Stimulated activated CD4-positive, alpha-beta T cell treated with anti-CD3 and anti-CD28 coated beads, Interleukin-4, amount 100 ng/mL, for 4 hours (primary cell): ENCODE measurements around the gene COG3.
"Not testable (repeated sequence)": the region's sequence is repeated elsewhere in the genome, so short reads cannot be mapped to it uniquely, and the experiment has no call there.

ENCODE experiments used
- DNase-seq, 2 experiments: peaks; one replicate each; pipeline ENCODE4 v3.0.0-alpha.2; 2020

COG3 gene

DNA sequence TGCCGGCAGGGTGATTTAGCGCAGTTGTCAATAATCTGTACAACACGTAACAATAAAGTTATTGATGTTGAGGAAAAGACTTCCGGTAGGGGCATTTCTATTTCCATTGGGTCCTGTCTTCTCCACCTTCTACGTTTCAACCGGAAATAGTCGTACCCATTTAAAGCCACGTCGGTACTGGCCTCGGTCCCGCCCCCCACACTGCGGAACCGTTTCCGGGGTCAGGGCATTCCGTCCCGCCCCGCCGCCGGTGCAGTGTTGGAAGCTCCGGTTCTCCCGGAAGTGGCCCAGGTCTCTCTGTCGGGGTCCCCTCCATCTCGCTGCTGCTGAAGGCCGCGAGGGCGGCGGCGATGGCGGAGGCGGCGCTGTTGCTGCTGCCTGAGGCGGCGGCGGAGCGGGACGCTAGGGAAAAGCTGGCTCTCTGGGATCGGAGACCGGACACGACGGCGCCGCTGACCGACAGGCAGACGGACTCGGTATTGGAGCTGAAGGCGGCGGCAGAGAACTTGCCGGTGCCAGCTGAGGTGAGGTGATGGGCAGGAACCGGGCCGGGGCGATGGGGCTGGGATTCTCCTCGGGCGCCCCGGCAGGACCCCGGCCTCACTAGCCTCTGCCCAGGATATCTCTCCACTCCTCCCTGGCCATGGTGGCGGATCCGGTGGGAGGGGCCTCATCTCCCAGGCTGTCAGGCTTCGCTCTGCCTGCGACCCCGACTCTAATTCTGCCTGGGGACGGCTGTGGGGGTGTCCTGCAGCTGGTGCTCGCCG lies at the start of gene COG3:
Gene COG3 (plus strand): TSS at position 253 of the 767 bp plus-strand sequence. CDS start 98 bp downstream, at position 351.
- DNase-seq = peak; percentile 92 to 94

GRCh38 chr13:45415112-45415511 lies 49.6 kb upstream of the COG3 start:
- no peak for DNase-seq

GRCh38 chr13:45416516-45417128 lies 48.1 kb upstream of the COG3 start:
- DNase-seq = no peak

GRCh38 chr13:45417790-45418534 lies 46.8 kb upstream of the COG3 start, which contains the start of gene SLC25A30:
Gene SLC25A30, minus strand, starts transcription at chr13:45418373. Its CDS starts 6,948 bp downstream, at chr13:45411425.
- DNase-seq = peak; percentile 90 to 91

GRCh38 chr13:45419389-45419788 lies 45.4 kb upstream of the COG3 start:
- not testable (repeated sequence) for DNase-seq

- DNase-seq = no peak
Observed at GRCh38 chr13:45419945-45420344, 44.8 kb upstream of the COG3 start.

DNA sequence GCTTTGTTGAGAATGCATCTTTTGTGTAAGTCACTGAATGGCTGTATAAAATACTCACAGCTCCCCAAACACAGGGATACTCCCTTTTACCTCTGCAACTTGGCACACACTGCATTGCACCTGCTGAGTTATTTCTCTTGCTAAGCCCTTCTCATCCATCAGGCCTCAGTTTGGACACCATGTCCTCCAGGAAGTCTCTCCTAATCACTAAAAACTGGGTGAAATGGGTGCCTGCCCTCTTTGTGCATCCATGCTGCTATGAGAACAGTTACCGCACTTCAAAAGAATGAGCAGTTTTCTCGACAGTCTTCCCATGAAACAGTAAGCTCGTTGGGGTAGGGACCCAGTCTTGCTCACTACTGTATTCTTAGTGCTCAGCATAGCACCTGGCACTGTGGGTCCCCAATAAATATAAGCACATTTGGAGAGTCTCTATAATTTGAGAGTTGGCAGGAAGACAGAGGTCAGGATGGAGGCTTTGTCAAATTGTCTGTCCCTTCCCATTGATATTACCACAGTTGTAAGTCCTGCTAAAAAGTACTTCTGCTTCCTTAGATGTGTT lies 41.9 kb upstream of the COG3 start:
- no peak for DNase-seq

DNA sequence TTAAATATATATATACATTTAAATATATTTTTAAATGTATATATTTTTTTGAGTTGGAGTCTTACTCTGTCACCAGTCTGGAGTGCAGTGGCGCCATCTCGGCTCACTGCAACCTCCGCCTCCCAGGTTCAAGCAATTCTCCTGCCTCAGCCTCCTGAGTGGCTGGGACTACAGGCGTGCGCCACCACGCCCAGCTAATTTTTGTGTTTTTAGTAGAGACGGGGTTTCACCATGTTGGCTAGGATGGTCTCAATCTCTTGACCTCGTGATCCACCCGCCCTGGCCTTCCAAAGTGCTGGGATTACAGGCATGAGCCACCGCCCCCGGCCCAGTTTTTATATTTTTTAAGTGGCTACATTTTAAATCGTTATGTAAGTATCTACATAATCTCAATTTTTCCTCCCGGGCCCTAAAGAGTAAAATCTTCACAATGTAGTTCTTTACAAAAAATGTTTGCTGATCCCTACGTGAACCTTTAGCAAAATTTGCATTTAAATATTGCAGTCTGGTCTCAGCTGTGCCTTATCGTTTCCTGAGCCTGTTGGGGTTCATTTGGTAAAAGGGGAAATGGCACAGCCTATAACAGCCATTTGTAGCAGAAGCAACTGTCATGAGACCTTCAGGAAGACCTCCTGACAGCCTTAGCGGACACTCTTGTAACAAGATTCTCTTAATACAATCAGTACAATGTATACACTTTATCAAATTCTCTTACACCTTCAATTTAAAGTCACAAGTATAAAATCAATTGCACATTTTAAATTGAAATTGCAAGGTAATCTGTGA lies 38.5 kb upstream of the COG3 start:
- DNase-seq = not testable (repeated sequence)

GRCh38 chr13:45432737-45433380 lies 31.9 kb upstream of the COG3 start:
- DNase-seq = no peak

GRCh38 chr13:45433381-45433790 lies 31.4 kb upstream of the COG3 start:
- DNase-seq = no peak

DNA sequence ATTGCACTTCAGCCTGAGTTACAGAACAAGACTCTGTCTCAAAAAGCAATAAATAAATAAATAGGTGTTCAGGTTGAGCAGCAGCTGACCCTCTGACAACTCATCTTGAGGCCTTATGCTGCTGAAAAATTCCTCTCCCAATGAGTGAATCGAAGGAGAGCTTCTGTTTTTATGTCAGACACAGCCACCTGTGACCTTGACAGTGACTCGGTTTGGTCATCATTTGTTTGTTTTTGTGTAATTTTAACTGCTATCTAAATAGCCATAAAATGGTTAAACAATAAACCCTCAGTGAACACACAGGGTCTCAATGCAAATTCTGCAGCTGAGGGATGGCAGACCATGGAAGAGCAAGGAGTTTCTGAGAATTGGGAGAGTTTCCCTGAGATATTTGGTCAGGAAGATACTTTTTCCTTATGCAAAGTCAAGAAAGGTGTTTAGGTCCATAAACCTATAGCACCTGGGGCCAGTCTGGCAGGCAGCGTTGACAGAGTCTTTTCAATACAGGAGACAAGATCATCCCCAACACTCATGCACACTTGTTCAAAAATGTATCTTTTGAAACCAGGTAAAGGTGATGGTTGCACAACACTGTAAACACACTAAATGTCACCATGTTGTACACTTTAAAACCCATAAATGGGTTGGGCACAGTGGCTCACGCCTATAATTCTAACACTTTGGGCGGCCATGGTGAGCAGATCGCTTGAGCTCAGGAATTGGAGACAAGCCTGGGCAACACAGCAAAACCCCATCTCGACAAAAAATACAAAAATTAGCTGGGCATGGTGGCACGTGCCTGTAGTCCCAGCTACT lies 30.0 kb upstream of the COG3 start:
- no peak for DNase-seq

DNA sequence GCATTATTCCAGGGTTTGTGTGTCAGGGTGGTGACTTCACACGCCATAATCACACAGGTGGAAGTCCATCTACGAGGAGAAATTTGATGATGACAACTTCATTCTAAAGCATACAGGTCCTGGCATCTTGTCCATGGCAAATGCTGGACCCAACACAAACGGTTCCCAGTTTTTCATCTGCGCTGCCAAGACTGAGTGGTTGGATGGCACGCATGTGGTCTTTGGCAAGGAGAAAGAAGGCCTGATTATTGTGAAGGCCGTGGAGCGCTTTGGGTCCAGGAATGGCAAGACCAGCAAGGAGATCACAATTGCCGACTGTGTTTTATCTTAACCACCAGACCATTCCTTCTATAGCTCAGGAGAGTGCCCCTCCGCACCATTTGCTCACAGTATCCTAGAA lies 28.4 kb upstream of the COG3 start:
- DNase-seq = no peak

- DNase-seq = no peak
Observed at GRCh38 chr13:45436953-45437352, 27.8 kb upstream of the COG3 start.

DNA sequence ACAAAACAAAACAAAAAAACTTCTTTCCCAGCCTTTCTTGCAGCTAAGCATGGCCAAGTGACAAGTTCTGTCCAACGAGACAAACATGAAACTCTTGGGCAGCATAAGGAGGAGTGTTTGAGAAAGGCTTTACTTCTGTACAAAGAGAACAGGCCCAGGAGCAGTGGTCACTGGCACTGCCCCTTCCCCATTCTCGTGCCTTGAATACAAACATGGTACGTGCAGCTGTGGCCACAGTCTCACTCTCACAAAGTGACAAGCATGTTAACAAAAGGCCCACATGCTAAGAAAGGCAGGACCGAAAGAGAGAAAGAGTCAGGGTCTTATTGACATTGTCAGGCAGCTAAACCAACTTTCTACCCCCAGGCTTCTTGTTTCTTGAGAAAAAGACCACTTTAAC lies 26.8 kb upstream of the COG3 start:
- no peak for DNase-seq

DNA sequence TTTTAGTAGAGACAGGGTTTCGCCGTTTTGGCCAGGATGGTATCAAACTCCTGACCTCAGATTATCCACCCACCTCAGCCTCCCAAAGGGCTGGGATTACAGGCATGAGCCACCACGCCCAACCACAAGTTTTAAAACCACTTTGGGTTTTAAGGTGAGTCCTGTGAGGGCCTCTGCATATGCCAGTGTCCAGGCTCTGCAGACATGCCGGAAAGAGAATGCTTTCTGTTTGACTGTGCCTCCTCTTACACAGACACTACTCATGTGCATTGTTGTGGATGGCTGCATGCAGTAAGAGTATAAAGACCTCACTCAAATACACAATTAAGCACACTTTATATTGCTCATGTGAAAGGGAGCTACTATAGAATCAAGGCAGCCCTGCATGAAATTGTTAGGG lies 25.7 kb upstream of the COG3 start:
- no peak for DNase-seq

DNA sequence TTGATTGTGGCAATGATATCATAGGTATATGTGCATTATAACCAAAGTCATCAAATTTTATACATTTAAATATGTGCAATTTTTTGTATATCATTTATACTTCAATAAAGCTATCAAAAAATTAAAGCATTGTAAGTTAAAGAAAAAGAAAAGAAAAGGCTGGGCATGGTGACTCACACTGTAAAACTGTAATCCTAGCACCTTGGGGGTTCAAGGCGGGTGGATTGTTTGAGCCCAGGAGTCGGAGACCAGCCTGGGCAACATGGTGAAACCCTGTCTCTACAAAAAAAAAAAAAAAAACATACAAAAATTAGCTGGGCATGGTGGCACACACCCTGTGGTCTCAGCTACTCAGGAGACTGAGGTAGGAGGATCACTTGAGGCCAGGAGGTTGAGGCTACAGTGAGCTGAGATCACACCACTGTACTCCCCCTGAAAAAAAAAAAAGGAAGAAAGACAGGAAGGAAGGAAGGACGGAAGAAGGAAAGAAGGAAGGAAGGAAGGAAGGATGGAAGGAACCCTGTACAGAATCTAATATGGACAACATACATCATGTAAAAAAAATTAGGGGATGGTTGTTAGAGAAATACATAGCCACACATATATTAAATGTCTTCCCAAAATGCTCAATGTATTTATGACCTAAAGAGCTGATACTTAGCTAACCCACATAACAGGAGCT lies 24.8 kb upstream of the COG3 start:
- no peak for DNase-seq

- no peak for DNase-seq
Observed at GRCh38 chr13:45441633-45442032, 23.1 kb upstream of the COG3 start.

GRCh38 chr13:45445053-45445452 lies 19.7 kb upstream of the COG3 start:
- no peak for DNase-seq

- DNase-seq = no peak
Observed at GRCh38 chr13:45446181-45446580, 18.6 kb upstream of the COG3 start.

DNA sequence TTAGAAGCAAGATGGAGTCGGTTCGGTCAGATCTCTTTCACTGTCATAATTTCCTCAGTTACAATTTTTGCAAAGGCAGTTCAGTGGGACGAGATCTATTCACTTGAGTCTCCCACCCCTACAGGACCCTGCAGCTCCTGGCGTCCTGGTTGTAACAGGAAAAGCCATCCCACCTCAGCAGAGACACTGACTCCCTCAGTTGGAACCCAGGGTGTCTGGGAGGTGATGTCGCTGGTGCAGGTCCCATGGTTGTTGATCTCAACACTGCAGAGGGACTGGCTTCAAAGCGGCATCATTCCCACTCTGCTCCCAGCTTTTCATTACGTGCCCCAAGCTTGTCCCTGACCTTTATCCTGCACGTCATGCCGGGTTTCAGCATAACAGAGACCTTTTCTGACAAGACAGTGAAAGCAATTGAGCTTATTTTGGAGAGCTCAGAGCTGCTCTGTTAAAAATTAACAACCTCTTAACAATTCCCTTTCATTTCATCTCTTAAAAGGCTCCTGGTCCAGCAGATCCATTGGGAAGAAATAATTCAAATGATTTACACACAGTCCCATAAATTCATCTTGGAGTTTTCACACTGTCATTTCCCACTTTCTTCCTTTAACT lies 17.6 kb upstream of the COG3 start:
- no peak for DNase-seq
